ENCODE results near the gene MAN1A1.

- TF ChIP-seq ZNF331 (CRISPR knock-in tag; IDR thresholded peaks at IDR 0.05; ENCODE audit: low read depth) (no peak), EZH2 (IDR thresholded peaks at IDR 0.05; ENCODE audit: low read depth, unreplicated experiment) (no peak), CTCF (conservative IDR thresholded peaks at IDR 0.05; ENCODE audit: low read depth in 2 of 2) (no peak), EZH2phosphoT487 (IDR thresholded peaks at IDR 0.05; ENCODE audit: unreplicated experiment) (no peak), CREB1 (CRISPR knock-in tag; IDR thresholded peaks at IDR 0.05; ENCODE audit: low read depth) (no peak), POLR2AphosphoS5 (IDR thresholded peaks at IDR 0.05; ENCODE audit: low read depth) (no peak), ETS1 (IDR thresholded peaks at IDR 0.05) (no peak), REST (IDR thresholded peaks at IDR 0.05; ENCODE audit: unreplicated experiment) (no peak), JUNB (IDR thresholded peaks at IDR 0.05; ENCODE audit: unreplicated experiment) (no peak), STAT1 (IDR thresholded peaks at IDR 0.05; ENCODE audit: unreplicated experiment) (no peak), ZNF462 (CRISPR knock-in tag; IDR thresholded peaks at IDR 0.05) (no peak)
Observed at GRCh38 chr6:119256978-119257462, 92.5 kb downstream of the MAN1A1 start.
